Activated CD8-positive, alpha-beta memory T cell treated with anti-CD3 and anti-CD28 coated beads, Interleukin-2, amount 50 U/mL, for 48 hours (primary cell): ENCODE measurements around the gene ZNF615.
"Not testable (repeated sequence)": the region's sequence is repeated elsewhere in the genome, so short reads cannot be mapped to it uniquely, and the experiment has no call there.

ENCODE experiments used
- DNase-seq: peaks from one replicate; pipeline ENCODE4 v3.0.0-alpha.2; 2020

The ZNF615 gene

DNA sequence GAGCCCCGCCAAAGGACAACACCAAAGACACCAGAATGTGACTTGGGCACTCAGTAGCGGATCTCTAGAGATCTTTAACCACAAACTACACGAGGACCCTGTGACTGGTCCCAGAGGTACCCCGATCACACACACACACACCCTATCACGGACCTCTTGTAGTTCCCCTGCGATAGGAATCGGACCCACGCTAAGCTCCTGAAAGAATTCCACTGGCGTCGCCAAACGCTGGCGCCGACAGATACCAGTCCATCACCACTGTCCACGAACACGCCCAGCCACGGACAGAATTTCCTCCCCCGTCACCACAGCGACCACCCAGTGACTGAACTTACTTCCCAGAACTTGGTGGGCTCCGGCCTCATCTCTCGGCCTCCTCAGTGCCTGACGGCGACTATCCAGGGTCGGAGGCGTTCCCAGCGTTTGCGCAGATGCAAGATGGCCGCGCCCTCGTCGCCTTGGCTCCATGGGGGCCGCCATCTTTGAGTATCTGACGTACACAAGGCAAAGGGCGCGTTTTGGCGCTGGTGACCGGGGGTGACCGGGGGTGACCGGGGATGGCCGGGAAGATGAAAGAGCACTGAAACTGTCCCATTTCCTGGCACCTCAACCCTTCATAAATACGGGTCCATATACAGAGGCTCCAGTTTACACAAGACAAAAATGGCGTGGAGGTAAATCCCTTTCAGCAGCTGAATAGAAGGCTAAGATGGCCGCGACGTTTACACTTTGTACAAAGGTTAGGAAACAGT is at the start of gene ZNF615:
TSS of gene ZNF615 (minus strand) at position 406 of the 752 bp plus-strand sequence. CDS start 4,500 bp downstream, outside the sequence.
- peak; percentile 94 for DNase-seq

DNA sequence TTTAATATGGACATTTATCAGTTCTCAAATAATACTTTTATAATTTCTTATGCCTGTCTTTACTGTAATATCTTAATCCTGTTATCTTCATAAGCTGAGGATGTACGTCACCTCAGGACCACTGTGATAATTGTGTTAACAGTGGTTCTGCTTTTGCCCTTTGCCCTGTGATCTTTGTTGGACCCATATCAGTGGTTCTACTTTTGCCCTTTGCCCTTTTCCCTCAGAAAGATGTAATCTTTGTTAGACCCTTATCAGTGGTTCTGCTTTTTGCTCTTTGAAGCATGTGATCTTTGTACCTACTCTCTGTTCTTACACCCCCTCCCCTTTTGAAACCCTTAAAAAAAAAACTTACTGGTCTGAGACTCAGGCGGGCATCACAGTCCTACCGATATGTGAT is 48.5 kb upstream of the ZNF615 start:
- DNase-seq: not testable (repeated sequence)

DNA sequence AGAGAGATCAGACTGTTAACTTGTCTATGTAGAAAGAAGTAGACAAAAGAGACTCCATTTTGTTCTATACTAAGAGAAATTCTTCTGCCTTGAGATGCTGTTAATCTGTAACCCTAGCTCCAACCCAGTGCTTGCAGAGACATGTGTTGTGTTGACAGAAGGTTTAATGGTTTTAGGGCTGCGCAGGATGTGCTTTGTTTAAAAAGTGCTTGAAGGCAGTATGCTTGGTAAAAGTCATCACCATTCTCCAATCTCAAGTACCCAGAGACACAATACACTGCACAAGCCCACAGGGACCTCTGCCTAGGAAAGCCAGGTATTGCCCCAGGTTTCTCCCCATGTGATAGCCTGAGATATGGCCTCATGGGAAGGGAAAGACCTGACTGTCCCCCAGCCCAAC is 43.7 kb upstream of the ZNF615 start:
- not testable (repeated sequence) for DNase-seq

- DNase-seq: peak; percentile 89
Observed at GRCh38 chr19:52048555-52049501, 40.8 kb upstream of the ZNF615 start, which contains the start of gene ZNF432. ZNF432 (minus strand) TSS chr19:52048838; CDS start chr19:52046868, 1,970 bp downstream.

DNA sequence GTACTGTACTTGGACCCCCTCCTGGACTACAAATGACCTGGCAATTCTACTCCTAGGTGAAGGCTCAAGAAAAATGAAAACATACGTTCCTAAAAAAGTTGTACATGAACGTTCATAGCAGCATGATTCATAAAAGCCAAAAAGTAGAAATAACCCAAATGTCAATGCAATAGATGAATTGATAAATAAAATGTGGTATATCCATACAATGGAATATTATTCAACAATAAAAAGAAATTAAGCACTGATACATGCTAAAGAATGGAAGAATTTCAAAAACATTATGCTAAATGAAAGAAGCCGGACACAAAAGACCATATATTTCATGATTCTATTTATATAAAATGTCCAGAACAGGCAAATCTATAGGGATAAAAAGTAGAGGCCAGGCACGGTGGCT is 31.2 kb upstream of the ZNF615 start:
- DNase-seq: no peak

GRCh38 chr19:52034051-52034728 is 26.2 kb upstream of the ZNF615 start:
- no peak for DNase-seq

- DNase-seq: no peak
Observed at GRCh38 chr19:52028780-52029123, 20.7 kb upstream of the ZNF615 start.

- peak; percentile 91 for DNase-seq
Observed at GRCh38 chr19:52028027-52028779, 20.2 kb upstream of the ZNF615 start, which contains the start of gene ZNF614. ZNF614 (minus strand) TSS chr19:52028379; CDS start chr19:52025745, 2,634 bp downstream.

DNA sequence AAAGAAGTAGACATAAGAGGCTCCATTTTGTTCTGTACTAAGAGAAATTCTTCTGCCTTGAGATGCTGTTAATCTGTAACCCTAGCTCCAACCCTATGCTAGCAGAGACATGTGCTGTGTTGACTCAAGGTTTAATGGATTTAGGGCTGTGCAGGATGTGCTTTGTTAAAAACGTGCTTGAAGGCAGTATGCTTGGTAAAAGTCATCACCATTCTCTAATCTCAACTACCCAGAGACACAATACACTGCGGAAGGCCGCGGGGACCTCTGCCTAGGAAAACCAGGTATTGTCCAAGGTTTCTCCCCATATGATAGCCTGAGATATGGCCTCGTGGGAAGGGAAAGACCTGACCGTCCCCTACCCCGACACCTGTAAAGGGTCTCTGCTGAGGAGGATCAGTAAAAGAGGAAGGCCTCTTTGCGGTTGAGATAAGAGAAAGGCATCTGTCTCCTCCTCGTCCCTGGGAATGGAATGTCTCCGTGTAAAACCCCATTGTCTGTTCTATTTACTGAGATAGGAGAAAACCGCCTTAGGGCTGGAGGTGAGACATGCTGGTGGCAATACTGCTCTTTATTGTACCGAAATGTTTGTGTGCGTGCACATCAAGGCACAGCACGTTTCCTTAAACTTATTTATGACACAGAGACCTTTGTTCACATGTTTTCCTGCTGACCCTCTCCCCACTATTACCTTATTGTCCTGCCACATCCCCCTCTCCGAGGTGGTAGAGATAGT is 18.4 kb upstream of the ZNF615 start:
- not testable (repeated sequence) for DNase-seq

- not testable (repeated sequence) for DNase-seq
Observed at GRCh38 chr19:52024478-52024877, 16.5 kb upstream of the ZNF615 start.

GRCh38 chr19:52022193-52022592 is 14.2 kb upstream of the ZNF615 start:
- no peak for DNase-seq

DNA sequence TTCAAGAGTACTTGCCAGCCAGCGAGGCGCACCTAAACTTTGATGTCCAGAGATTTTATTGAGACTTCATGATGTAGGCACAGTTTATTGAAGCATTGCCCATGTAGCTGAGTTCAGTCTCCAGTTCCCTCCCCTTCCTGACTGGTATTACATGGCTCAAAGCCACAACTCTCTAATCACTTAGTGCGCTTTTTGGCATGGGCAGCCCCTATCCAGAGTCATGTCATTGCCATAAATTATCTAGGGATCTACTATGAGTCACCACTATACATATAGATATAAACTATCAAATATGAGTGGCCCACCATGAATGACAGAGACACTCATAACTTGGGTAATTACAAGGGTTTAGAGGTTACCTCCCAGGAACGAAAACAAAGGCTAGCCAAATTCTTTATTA is 12.5 kb upstream of the ZNF615 start:
- no peak for DNase-seq

GRCh38 chr19:52010674-52011073 is 2.7 kb upstream of the ZNF615 start:
- DNase-seq: no peak

GRCh38 chr19:52007451-52007805 is 583 bp downstream of the ZNF615 start:
- no peak for DNase-seq

DNA sequence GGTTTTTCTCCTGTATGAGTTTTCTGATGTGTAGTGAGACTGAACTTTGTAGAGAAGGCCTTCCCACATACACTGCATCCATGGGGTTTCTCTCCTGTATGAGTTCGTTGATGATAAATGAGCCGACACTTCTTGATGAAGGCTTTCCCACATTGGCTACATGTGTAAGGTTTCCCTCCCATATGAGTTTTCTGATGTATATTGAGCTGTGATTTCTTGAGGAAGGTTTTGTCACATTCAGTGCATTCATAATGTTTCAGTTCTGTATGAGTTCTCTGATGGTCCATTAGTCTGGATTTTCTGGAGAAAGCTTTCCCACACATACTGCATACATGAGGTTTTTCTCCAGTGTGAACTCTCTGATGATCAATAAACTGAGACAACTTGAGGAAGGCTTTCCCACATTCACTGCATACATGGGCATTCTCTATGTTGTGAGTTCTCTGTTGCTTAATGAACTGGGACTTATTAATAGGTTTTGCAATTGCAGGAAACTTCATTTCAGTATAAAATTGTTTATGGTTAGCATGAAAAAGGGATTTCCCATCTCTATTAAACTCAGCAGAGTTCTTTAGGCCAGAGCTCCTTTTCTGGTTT is 13.9 kb downstream of the ZNF615 start:
- no peak for DNase-seq

- DNase-seq: no peak
Observed at GRCh38 chr19:51993422-51993821, 14.6 kb downstream of the ZNF615 start.

- peak; percentile 84 for DNase-seq
Observed at GRCh38 chr19:51986309-51987291, 21.4 kb downstream of the ZNF615 start, which contains the start of gene ZNF350. ZNF350 (minus strand) TSS chr19:51986840; CDS start chr19:51974360, 12,480 bp downstream.

- DNase-seq: no peak
Observed at GRCh38 chr19:51983361-51983760, 24.6 kb downstream of the ZNF615 start.

- not testable (repeated sequence) for DNase-seq
Observed at GRCh38 chr19:51980926-51981325, 27.1 kb downstream of the ZNF615 start.
